H7 (cell line): ENCODE data around the gene IMPDH2. TPM values are rescaled to one million over a fixed set of nuclear protein-coding genes. Genes with fewer than 3 reads are reported as not detected.
A peak's percentile ranks its signal among the peaks of the same experiment; 100 is the strongest.
"Not testable (repeated sequence)": the region's sequence is repeated elsewhere in the genome, so short reads cannot be mapped to it uniquely, and the experiment has no call there.

Source experiments
- DNase-seq: peaks from one replicate; pipeline ENCODE4 v3.0.0; 2012
- H3K27me3 ChIP-seq: 2 replicates; pipeline ENCODE4 v1.6.0; 2011; ENCODE audit warnings: mild to moderate bottlenecking, low read length; ENCODE audit not compliant: control insufficient read depth, insufficient read depth
- H3K36me3 ChIP-seq: replicated peaks from 2 replicates; pipeline ENCODE4 v1.5.1; 2011; ENCODE audit warnings: low read length; ENCODE audit not compliant: control insufficient read depth, insufficient read depth
- H3K4me3 ChIP-seq: 2 replicates; pipeline ENCODE4 v1.5.1; 2011; ENCODE audit warnings: low read depth, mild to moderate bottlenecking, control low read depth, low read length, moderate library complexity; ENCODE audit not compliant: insufficient read depth
- total RNA-seq: library from RNA; depleted of rRNA; stranded (reverse); fragments of >200 nt; shearing (Covaris generic); gene quantifications from 2 replicates; pipeline ENCODE4 v1.2.3, GENCODE V29; 2014

IMPDH2 gene
- total RNA-seq, 1 experiment from 2014 or later, result 409 TPM

DNA sequence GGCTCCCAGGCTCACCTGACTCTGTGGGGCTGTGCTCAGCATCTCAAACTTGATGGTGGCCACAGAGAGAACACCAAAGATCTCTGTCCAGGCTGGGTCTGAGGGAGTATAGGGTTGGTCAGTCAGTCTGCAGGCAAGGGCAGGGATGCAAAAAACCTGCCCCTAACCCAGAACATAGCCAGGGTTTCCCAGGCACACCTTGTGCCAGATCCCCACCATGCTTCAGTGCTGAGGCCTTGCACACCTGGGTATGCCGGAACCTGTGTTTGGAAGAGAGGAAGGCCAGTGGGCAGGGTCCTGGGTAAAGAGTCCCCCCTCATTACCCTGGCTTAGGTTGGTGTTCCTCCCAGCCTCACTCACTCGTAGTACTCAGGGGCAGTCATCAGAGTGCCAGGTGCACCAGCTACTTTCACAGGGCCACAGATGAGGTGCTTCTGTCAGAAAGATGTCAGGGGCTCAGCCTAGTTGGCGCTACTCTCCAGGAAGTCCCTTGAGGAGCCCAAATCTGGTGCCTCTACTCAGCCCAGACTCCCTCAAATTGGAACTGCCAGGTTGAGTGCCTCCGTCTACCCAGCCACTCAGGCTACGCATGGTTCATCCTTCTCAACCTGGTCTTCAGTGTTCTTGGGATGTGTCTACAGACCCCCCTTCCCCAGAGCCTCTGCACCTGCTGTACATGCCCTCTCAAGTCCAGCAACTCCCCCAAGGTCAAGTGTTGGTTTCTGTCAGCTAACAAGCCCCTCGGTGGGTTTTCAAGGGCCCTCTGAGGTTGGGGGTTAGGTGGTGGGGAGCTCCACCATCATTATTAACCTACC is 12.6 kb downstream of the IMPDH2 start:
- Histone ChIP-seq H3K27me3 (no peaks in the 10 kb centered on the region), H3K36me3 (peaks cover 37% of the 10 kb centered on the region), H3K4me3 (no peak overlapping the region)
- peak; percentile 24 for DNase-seq

DNA sequence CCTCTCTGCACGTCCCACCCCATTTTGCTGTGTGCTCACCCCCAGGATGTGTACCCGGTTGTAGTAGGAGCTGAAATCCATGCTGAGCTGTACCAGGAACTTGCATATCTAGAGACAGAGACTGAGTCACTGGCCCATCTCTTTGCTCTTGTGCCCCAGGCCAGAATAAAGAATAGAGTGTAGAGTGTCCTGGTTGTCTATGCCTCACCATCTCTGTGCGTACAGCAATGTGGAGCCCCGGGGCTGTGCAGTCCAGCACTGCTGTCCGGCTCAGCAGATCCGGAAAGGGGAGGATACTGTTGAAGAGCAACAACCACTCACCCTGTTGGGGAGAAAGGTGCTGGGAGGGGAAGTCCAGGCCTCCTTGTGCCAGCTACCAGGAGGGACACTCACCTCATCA is 13.4 kb downstream of the IMPDH2 start:
- Histone ChIP-seq H3K36me3 (peaks cover 41% of the 10 kb centered on the region), H3K4me3 (no peak overlapping the region), H3K27me3 (no peaks in the 10 kb centered on the region)
- DNase-seq, result no peak

DNA sequence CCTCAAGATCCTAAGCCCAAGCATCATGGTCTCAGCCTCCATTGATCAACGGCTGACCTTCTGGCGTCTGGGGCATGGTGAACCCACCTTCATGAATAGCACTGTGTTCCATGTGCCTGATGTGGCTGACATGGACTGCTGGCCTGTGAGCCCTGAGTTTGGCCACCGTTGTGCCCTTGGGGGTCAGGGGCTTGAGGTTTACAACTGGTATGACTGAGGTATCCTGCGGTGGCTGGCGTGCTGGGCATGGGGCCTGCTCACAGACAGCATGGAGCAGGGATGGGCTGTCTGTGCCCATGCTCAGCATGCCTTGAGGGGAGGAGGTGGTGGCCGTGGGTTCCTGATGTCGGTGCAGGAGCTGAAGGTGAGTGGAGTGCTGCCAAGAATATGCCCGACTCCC is 14.1 kb downstream of the IMPDH2 start:
- no peak for DNase-seq
- Histone ChIP-seq H3K27me3 (no peaks in the 10 kb centered on the region), H3K4me3 (no peak overlapping the region), H3K36me3 (peaks cover 41% of the 10 kb centered on the region)

DNA sequence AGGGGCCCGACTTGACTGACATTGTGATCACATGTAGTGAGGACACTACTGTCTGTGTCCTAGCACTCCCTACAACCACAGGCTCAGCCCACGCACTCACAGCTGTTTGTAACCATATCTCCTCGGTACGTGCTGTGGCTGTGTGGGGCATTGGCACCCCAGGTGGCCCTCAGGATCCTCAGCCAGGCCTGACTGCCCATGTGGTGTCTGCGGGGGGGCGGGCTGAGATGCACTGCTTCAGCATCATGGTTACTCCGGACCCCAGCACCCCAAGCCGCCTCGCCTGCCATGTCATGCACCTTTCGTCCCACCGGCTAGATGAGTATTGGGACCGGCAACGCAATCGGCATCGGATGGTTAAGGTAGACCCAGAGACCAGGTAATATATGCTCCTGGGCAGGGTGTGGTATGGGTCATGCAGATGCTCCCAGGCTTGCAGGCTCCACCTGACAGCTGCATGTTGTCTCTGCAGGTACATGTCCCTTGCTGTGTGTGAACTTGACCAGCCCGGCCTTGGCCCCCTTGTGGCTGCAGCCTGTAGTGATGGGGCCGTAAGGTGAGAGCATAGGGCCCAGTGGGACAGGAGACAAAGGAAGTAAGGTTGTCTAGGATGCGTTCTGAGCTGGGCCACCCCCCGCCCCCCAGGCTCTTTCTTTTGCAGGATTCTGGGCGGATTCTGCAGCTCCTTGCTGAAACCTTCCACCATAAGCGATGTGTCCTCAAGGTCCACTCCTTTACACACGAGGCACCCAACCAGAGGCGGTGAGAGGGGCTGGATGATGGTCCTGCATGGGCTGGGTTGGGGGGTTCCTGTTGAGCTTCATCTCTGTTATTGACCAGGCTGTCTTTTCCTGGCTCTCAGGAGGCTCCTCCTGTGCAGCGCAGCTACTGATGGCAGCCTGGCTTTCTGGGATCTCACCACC is 15.2 kb downstream of the IMPDH2 start:
- no peak overlapping the region for H3K4me3 ChIP-seq
- H3K36me3 ChIP-seq, result peaks cover 42% of the 10 kb centered on the region
- DNase-seq, result peak; percentile 89
- no peaks in the 10 kb centered on the region for H3K27me3 ChIP-seq

DNA sequence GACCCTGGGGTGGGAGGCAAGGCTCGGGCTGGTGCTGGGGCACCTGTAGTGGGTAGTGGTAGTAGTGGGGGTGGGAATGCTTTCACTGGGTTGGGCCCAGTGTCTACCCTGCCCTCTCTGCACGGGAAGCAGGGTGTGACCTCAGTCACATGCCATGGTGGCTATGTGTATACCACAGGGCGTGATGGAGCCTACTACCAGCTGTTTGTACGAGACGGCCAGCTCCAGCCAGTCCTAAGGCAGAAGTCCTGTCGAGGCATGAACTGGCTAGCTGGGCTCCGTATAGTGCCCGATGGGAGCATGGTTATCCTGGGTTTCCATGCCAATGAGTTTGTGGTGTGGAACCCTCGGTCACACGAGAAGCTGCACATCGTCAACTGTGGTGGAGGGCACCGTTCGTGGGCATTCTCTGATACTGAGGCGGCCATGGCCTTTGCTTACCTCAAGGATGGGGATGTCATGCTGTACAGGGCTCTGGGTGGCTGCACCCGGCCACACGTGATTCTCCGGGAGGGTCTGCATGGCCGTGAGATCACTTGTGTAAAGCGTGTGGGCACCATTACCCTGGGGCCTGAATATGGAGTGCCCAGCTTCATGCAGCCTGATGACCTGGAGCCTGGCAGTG is 16.0 kb downstream of the IMPDH2 start:
- no peak for DNase-seq
- H3K27me3 ChIP-seq, result no peaks in the 10 kb centered on the region
- peaks cover 42% of the 10 kb centered on the region for H3K36me3 ChIP-seq
- no peak overlapping the region for H3K4me3 ChIP-seq

DNA sequence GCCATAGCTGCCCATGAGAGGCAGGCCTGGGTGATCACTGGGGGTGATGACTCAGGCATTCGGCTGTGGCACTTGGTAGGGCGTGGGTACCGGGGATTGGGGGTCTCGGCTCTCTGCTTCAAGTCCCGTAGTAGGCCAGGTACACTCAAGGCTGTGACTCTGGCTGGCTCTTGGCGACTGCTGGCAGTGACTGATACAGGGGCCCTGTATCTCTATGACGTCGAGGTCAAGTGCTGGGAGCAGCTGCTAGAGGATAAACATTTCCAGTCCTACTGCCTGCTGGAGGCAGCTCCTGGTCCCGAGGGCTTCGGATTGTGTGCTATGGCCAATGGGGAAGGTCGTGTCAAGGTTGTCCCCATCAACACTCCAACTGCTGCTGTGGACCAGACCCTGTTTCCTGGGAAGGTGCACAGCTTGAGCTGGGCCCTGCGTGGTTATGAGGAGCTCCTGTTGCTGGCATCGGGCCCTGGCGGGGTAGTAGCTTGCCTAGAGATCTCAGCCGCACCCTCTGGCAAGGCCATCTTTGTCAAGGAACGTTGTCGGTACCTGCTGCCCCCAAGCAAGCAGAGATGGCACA is 16.7 kb downstream of the IMPDH2 start:
- Histone ChIP-seq H3K4me3 (no peak overlapping the region), H3K36me3 (peaks cover 42% of the 10 kb centered on the region), H3K27me3 (no peaks in the 10 kb centered on the region)
- DNase-seq, result no peak

DNA sequence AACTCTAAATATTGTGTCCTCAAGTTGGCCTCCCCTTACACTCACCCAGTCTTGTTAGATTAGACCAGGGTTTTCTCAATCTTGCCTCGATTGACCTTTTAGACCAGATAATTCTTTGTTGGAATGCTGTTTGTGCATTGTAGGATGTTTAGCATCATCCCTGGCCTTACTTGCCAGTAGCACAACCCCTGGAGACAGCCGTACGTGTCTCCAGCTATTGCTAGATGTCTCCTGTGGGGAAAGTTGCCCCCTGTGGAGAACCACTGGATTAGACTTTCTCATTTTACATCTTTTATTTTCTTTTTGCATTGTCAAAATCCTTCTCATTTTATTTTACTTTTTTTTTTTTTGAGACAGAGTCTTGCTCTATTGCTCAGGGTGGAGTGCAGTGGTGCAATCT is 19.8 kb downstream of the IMPDH2 start:
- no peaks in the 10 kb centered on the region for H3K27me3 ChIP-seq
- H3K4me3 ChIP-seq, result no peak overlapping the region
- no peak for DNase-seq
- H3K36me3 ChIP-seq, result peaks cover 20% of the 10 kb centered on the region

DNA sequence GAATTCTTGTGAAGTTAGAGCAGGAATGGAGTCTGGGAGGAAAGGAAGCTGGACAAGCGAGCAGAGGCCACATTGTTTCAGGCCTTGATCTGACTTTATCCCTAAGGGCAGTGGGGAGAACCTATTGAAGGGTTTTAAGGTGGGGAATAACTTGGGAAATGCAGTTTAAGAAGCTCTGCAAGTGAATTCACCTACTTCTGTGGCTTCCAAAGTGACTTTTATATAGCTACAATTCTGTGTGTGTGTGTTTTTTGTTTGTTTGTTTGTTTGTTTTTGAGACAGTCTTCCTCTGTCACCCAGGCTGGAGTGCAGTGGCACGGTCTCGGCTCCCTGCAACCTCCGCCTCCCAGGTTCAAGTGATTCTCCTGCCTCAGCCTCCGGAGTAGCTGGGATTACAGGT is 20.6 kb downstream of the IMPDH2 start:
- Histone ChIP-seq H3K4me3 (peak overlapping the region; percentile 92), H3K36me3 (peaks cover 16% of the 10 kb centered on the region)
- H3K27me3 ChIP-seq, DNase-seq: not testable (repeated sequence)

DNA sequence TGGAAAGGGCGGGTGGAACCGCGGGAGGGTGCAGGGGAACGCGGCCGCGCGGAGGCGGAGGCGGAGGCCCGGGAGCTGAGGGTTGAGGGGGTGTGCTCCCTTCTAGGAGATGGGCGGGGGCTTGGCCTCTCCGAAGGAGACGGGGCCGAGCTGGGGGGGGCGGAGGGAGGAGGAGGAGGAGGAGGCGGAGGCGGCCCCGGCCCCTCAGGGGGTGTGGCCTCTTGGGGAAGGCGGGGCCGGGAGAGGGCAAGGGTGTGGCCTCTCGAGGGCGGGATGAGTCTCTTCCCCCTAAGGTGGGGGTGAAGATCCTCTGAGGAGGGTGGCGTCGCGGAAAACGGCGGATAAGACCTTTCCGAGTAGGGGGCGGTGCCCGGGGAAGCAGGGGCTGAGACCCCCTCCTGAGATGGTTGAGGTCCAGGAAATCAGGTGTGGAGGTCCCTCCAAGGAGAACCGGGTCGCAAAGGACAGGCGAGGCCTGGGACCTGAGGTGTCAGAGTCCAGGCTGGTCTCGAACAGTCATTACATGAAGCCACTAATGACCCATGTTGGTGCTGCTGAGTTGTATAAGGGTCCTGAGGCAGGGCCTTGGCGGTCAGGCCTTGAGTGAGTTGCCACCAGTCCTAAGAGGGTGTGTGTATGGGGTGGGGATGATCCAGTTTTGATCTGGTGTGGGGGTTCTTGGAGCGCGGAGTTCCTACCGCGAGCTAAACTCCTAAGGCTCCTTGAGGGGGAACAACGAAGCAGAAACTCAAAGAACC is 21.2 kb downstream of the IMPDH2 start:
- Histone ChIP-seq H3K4me3 (peak overlapping the region; percentile 92), H3K36me3 (peaks cover 12% of the 10 kb centered on the region), H3K27me3 (no peaks in the 10 kb centered on the region; the same call in 1 of the 2 replicates)
- DNase-seq, result peak; percentile 99

DNA sequence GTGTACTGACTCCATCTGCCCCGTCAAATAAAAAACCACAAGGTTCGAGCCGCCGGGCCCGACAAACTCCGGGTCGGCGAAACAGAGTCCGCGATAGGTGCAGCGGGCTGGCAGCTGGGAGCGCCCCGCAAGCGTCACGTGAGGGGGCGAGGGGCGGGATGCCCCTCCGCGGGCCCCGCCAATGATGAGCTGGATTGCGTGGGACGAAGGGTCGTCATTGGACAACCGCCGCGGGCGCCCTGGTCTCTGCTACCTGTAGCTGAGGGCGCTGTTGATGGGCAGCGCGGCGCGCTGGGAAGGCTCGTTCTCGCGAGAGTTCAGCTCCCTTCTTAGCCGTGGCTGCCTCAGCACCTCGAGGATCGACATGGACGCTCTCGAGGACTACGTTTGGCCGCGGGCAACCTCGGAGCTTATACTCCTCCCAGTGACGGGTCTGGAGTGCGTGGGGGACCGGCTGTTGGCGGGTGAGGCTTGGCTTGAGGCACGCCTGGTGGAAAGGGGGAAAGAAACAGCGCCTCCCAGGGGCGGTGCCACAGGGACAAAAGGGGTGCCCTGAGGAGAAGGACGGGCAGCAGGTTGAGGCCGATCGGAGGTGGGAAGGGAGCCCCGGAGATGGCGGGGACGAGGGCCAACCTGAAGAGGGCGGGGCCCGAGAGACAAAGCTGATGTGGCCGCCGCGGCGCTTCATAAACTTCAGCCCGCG is 22.0 kb downstream of the IMPDH2 start, which contains the start of gene WDR6:
Gene WDR6, plus strand, starts transcription at position 324 of the 703 bp plus-strand sequence. Its CDS starts 41 bp downstream, at position 365.
- peak; percentile 100 for DNase-seq
- H3K27me3 ChIP-seq, result no peaks in the 10 kb centered on the region; the same call in 1 of the 2 replicates
- peak within 1 kb of the TSS; percentile 92 for H3K4me3 ChIP-seq
- peaks cover 10% of the 10 kb centered on the region for H3K36me3 ChIP-seq

DNA sequence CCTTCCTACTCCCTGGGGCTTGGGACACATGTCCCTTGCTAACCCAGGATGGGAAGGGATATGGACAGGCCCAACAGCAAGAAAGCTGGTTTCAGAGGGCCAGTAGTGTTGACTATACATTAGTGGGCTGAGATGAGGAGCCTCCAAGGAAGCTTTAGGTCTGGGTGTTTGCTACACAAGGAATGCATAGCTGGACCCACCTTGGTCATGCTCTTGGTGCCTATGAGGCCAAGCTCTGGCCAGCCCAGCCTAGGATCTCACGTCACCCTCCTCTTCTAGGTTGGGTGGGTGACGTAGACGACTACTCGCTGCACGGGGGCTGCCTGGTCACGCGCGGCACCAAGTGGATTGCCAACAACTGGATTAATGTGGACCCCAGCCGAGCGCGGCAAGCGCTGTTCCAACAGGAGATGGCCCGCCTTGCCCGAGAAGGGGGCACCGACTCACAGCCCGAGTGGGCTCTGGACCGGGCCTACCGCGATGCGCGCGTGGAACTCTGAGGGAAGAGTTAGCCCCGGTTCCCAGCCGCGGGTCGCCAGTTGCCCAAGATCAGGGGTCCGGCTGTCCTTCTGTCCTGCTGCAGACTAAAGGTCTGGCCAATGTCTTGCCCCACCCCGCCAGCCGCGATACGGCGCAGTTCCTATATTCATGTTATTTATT is 22.7 kb downstream of the IMPDH2 start:
- Histone ChIP-seq H3K4me3 (peak overlapping the region; percentile 92), H3K27me3 (no peaks in the 10 kb centered on the region; the same call in 1 of the 2 replicates), H3K36me3 (peaks cover 4% of the 10 kb centered on the region)
- DNase-seq, result no peak

DNA sequence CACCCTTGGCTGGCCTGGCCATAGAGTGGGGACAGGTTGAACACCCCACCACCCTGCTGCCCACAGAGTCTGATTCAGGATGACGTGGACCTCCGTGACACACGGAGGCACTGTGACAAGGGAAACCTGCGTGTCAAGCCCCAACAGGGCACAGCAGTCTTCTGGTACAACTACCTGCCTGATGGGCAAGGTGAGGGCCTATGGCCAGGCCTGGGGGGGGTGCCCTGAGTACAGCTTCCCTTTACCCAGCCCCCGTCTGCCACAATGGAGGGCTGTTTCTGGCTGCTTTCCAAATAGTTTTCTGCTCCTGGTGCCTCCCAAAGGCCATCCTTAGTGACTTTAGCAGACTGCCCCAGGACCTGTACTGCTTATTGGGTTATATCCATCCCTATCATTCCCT is 23.2 kb downstream of the IMPDH2 start:
- Histone ChIP-seq H3K4me3 (no peak overlapping the region), H3K27me3 (no peaks in the 10 kb centered on the region; the same call in 1 of the 2 replicates), H3K36me3 (peaks cover 2% of the 10 kb centered on the region)
- DNase-seq, result no peak

DNA sequence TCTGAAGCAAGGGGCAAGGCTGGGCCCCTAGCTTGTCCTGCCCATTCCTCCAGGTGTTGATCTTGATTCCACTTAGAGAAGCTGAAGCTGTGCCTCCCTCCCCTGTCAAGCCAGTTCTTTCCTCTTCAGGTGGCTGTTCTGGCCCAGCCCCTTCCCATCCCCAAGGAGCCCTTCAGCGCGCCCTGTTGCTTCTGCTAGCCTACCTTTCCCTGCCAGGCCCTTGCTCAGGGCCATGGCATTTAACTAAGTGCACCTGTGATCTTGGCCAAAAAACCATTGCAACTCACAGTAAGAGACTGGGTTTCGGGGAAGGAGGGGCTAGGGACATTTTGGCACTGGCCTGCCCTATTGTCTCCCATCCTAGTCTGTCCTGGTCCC is 23.9 kb downstream of the IMPDH2 start:
- Histone ChIP-seq H3K27me3 (no peaks in the 10 kb centered on the region; the same call in 1 of the 2 replicates), H3K4me3 (no peak overlapping the region), H3K36me3 (peaks cover 2% of the 10 kb centered on the region)
- DNase-seq, result no peak
